Type B pancreatic cell (in vitro differentiated cells): Measurements from ENCODE around the gene GCNA. TPM values are rescaled to one million over a fixed set of nuclear protein-coding genes. Genes with fewer than 3 reads are reported as not detected.

Source experiments
- DNase-seq: peaks from one replicate; pipeline ENCODE4 v3.0.0; 2021; ENCODE audit warnings: mixed read lengths; ENCODE audit not compliant: unreplicated experiment; ENCODE audit errors: extremely low spot score
- H3K27ac Mint-ChIP-seq: 2 replicates; pipeline ENCODE4 v1.8.0; 2021; ENCODE audit warnings: mild to moderate bottlenecking, mixed read lengths
- H3K27me3 Mint-ChIP-seq: 2 replicates; pipeline ENCODE4 v1.8.0; 2021; ENCODE audit warnings: mixed read lengths
- H3K36me3 Mint-ChIP-seq: 2 replicates; pipeline ENCODE4 v1.8.0; 2021; ENCODE audit warnings: mixed read lengths
- H3K4me1 Mint-ChIP-seq: one replicate; pipeline ENCODE4 v1.8.0; 2021; ENCODE audit warnings: mixed read lengths; ENCODE audit not compliant: unreplicated experiment
- H3K4me3 Mint-ChIP-seq: 2 replicates; pipeline ENCODE4 v1.8.0; 2021; ENCODE audit warnings: mild to moderate bottlenecking, mixed read lengths
- H3K9me3 Mint-ChIP-seq: 2 replicates; pipeline ENCODE4 v1.8.0; 2021; ENCODE audit warnings: mixed read lengths
- total RNA-seq: library from RNA; stranded (reverse); gene quantifications from 2 replicates; pipeline ENCODE4 v1.2.1, GENCODE V29; 2021; ENCODE audit warnings: low replicate concordance
- TF ChIP-seq, protein P1 (sequence below): fragments of 200-600 bp; sonication (generic); conservative IDR thresholded peaks from 2 replicates; pipeline ENCODE4 v1.5.0; 2021; ENCODE audit warnings: antibody characterized with exemption, mild to moderate bottlenecking

Gene GCNA
- total RNA-seq, 1 donor from 2014 or later: 2.1 TPM

DNA sequence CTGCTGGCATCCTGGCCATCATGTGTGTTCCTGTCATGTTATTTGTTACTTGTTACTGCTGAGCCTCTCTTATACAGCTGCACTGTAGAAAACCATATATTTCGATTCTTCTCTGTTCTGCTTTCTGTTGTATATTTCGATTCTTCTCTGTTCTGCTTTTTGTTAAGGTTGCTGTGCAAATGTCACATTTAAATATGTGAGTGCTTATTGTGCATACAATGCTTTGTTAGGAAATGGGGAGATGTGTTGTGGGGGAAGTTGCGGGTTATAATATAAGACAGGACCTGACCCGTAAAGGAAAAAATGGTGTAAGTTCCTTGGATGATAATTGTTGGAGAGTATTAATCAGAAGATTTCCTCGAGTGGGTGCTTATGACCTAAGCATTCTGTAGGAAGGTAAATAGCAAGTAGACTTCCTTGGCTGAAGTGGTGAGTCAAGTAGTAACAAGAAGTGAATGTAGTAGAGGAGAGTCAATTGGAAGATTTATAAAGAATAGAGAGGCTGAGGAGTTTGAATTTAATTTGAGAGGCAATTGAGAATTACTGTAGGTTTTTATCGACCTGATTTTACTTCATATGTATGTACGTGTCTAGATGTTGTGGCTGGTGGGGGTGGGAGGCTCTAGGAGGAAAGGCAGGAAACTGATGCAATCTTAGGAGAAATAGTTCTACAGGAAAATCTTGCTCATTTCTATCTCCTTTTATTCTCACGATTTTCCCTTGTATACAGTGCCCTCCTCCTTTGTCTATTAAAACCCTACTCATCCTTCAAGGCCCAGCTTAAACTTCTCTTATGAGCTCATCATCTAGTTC is 36.8 kb upstream of the GCNA start:
- Mint-ChIP-seq H3K27me3 (no peaks in the 10 kb centered on the region), H3K27ac (no peak overlapping the region), H3K4me3 (no peak overlapping the region), H3K9me3 (no peaks in the 10 kb centered on the region), H3K36me3 (peaks cover 13% of the 10 kb centered on the region), H3K4me1 (peaks cover 6% of the 10 kb centered on the region)
- TF ChIP-seq, protein P1, sequence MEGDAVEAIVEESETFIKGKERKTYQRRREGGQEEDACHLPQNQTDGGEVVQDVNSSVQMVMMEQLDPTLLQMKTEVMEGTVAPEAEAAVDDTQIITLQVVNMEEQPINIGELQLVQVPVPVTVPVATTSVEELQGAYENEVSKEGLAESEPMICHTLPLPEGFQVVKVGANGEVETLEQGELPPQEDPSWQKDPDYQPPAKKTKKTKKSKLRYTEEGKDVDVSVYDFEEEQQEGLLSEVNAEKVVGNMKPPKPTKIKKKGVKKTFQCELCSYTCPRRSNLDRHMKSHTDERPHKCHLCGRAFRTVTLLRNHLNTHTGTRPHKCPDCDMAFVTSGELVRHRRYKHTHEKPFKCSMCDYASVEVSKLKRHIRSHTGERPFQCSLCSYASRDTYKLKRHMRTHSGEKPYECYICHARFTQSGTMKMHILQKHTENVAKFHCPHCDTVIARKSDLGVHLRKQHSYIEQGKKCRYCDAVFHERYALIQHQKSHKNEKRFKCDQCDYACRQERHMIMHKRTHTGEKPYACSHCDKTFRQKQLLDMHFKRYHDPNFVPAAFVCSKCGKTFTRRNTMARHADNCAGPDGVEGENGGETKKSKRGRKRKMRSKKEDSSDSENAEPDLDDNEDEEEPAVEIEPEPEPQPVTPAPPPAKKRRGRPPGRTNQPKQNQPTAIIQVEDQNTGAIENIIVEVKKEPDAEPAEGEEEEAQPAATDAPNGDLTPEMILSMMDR: no peak
- DNase-seq: no peak

DNA sequence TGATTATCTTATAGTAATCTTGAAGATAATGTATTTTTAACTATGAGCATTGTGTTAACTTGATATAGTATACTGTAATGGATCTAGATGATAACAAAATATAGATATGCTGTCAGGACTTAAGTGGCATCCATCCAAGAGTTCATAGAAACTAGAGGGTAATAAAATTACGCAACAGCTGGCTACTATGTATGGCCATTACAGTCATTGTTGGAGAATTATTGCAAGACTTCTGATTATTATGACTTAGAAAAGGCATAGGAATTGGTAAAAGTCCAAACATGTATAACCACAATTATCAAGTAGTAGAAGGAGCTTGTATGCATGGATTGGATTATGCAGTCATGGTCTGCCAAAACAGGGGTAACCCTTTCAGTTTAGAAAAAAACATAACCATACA is 35.8 kb upstream of the GCNA start:
- TF ChIP-seq, protein P1: no peak
- H3K4me3 Mint-ChIP-seq: no peak overlapping the region
- no peak overlapping the region for H3K27ac Mint-ChIP-seq
- H3K27me3 Mint-ChIP-seq: no peaks in the 10 kb centered on the region
- H3K9me3 Mint-ChIP-seq: no peaks in the 10 kb centered on the region
- H3K36me3 Mint-ChIP-seq: peaks cover 15% of the 10 kb centered on the region
- no peak for DNase-seq
- peaks cover 4% of the 10 kb centered on the region for H3K4me1 Mint-ChIP-seq

DNA sequence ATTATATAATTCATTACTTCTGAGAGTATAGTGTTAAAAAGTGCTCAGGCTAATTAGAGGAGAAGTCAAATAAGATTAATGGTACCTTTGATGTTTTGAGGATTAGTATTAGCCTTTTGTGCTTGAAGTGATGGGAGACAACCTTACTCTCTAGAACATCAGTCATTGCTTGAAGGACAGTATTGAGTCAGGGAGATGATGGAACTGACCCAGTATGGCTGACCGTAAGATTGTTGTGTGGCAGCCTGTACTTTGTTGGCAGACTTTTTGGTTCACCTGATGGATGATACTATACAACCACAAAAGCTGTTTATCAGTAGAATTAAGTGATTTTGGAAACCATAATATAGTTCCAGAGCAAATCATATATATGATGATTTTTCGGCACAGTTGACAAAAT is 35.4 kb upstream of the GCNA start:
- Mint-ChIP-seq H3K27me3 (no peaks in the 10 kb centered on the region), H3K27ac (no peak overlapping the region), H3K36me3 (peaks cover 16% of the 10 kb centered on the region), H3K4me1 (peaks cover 4% of the 10 kb centered on the region), H3K9me3 (no peaks in the 10 kb centered on the region), H3K4me3 (no peak overlapping the region)
- TF ChIP-seq, protein P1: no peak
- DNase-seq: no peak

DNA sequence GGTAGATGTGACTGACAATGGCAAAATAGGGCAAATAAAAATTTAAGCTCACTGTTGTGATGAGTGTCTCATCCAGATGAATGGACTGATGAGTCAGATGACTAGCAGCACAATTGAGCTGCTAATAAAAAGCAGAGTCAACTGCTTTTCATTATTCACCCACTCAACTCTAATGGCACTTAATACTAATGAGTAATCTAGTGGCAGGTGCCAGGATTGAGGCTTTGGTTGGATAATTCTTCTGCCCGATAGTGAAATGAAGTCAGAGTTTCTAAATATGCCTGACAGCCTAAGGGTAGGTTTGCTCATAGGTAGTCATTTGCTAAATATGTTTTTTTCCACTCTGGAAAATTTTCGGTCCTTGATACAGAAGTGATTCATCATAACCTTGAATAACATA is 34.9 kb upstream of the GCNA start:
- DNase-seq: no peak
- TF ChIP-seq, protein P1: no peak
- peaks cover 4% of the 10 kb centered on the region for H3K4me1 Mint-ChIP-seq
- H3K36me3 Mint-ChIP-seq: peaks cover 19% of the 10 kb centered on the region
- no peaks in the 10 kb centered on the region for H3K27me3 Mint-ChIP-seq
- H3K9me3 Mint-ChIP-seq: no peaks in the 10 kb centered on the region
- H3K27ac Mint-ChIP-seq: no peak overlapping the region
- H3K4me3 Mint-ChIP-seq: no peak overlapping the region

DNA sequence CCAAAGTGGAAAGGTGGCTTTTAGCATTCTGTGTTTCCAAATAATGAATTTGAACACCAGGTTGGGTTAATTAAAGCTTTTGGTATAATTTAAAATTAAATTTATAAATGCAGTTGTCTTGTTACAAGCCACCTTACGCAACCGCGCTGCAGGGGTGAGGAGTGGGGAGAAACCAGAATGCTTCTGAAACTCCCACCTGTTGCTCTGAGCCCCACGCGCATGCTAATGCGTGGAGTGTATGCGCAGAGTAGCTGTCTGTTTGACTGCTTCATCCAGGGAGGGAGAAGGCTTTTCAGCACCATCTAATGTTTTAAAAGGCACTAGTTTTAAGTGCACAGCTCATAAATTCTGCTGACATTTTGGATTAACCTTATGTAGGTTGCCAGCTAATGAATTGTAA is 32.9 kb upstream of the GCNA start:
- TF ChIP-seq, protein P1: no peak
- no peak for DNase-seq
- H3K4me1 Mint-ChIP-seq: no peaks in the 10 kb centered on the region
- no peak overlapping the region for H3K27ac Mint-ChIP-seq
- peaks cover 15% of the 10 kb centered on the region for H3K36me3 Mint-ChIP-seq
- H3K4me3 Mint-ChIP-seq: no peak overlapping the region
- H3K9me3 Mint-ChIP-seq: no peaks in the 10 kb centered on the region
- H3K27me3 Mint-ChIP-seq: no peaks in the 10 kb centered on the region
